CD4-positive, alpha-beta T cell (primary cell): ENCODE results near the gene CTIF. TPM values are rescaled to one million over a fixed set of nuclear protein-coding genes. Genes with fewer than 3 reads are reported as not detected.

Experiments
- ATAC-seq: fragments of 200-7000 bp; cut with Tn5 transposase; one replicate; pipeline ENCODE4 v1.10.0; 2022; ENCODE audit warnings: mild to moderate bottlenecking; ENCODE audit not compliant: poor library complexity
- CTCF ChIA-PET: fragments of 350-600 bp; sonication (Branson Sonifier 250); formaldehyde crosslinking; loops from one replicate; lab custom pipeline; 2021; ENCODE audit warnings: antibody characterized with exemption, inconsistent platforms; lab: Charles Lee
- POLR2A ChIA-PET: fragments of 350-600 bp; sonication (Branson Sonifier 250); formaldehyde crosslinking; loops from one replicate; lab custom pipeline; 2021; ENCODE audit warnings: antibody characterized with exemption, inconsistent platforms; lab: Charles Lee
- DNase-seq, 14 experiments: peaks; one replicate each; pipeline ENCODE4 v3.0.0-alpha.2; 2013 to 2020; ENCODE audit warnings: mixed read lengths in 2 of 14
- H3K27ac ChIP-seq, 2 donors: one replicate each; pipeline versions ENCODE4 v1.5.1 to v1.7.0; 2013; ENCODE audit warnings: low read length in 2 of 2, low read depth in 1 of 2, mild to moderate bottlenecking in 1 of 2
- H3K27me3 ChIP-seq, 2 experiments: 1 replicate in 1 of 2; 2 replicates in 1 of 2; pipeline versions ENCODE4 v1.6.1 to v1.7.0; 2013; ENCODE audit warnings: low read length in 2 of 2, control low read depth in 1 of 2, mild to moderate bottlenecking in 1 of 2, moderate library complexity in 1 of 2; ENCODE audit not compliant: insufficient read depth in 2 of 2, control insufficient read depth in 1 of 2
- H3K36me3 ChIP-seq: one replicate; pipeline ENCODE4 v1.6.1; 2013; ENCODE audit warnings: low read length, control low read depth; ENCODE audit not compliant: insufficient read depth
- H3K4me1 ChIP-seq: one replicate; pipeline ENCODE4 v1.6.1; 2013; ENCODE audit warnings: low read length, control low read depth; ENCODE audit not compliant: insufficient read depth
- H3K4me3 ChIP-seq: one replicate; pipeline ENCODE4 v1.5.1; 2013; ENCODE audit warnings: mild to moderate bottlenecking, low read length, moderate library complexity
- H3K9me3 ChIP-seq, 2 experiments: 1 replicate in 1 of 2; 2 replicates in 1 of 2; pipeline versions ENCODE4 v1.6.1 to v1.7.0; 2013; ENCODE audit warnings: low read length in 2 of 2, mild to moderate bottlenecking in 2 of 2, control low read depth in 1 of 2, moderate library complexity in 1 of 2; ENCODE audit not compliant: control insufficient read depth in 1 of 2, insufficient read depth in 1 of 2
- H3K27ac Mint-ChIP-seq: one replicate; pipeline ENCODE4 v1.8.0; 2020; ENCODE audit warnings: mixed read lengths
- H3K27me3 Mint-ChIP-seq: one replicate; pipeline ENCODE4 v1.8.0; 2021; ENCODE audit warnings: mixed read lengths
- H3K36me3 Mint-ChIP-seq: one replicate; pipeline ENCODE4 v1.8.0; 2021; ENCODE audit warnings: low read depth, mixed read lengths
- H3K4me1 Mint-ChIP-seq: one replicate; pipeline ENCODE4 v1.8.0; 2021; ENCODE audit warnings: low read depth, mixed read lengths
- H3K4me3 Mint-ChIP-seq: one replicate; pipeline ENCODE4 v1.8.0; 2020; ENCODE audit warnings: mild to moderate bottlenecking, mixed read lengths
- H3K9me3 Mint-ChIP-seq: one replicate; pipeline ENCODE4 v1.8.0; 2020; ENCODE audit warnings: mixed read lengths
- intact Hi-C, 2 experiments: fragments of 100-400 bp; cut with DNase I in 1 of 2; cut with micrococcal nuclease in 1 of 2; formaldehyde crosslinking; loops; one replicate each; pipeline versions ENCODE4 v1.15.1 to v1.9.0; 2023 to 2025; cut with DNase I, micrococcal nuclease
- total RNA-seq, 174 experiments: library from RNA in 2 of 174; stranded (reverse) in 2 of 174; gene quantifications; one replicate each; pipeline ENCODE4 v1.2.3 and lab custom pipeline; 2021 to 2026
- TF ChIP-seq, protein P1 (sequence below): fragments of 200-600 bp; IDR thresholded peaks from one replicate; pipeline ENCODE4 v1.8.0; 2022; ENCODE audit warnings: antibody characterized with exemption, mild to moderate bottlenecking

Gene CTIF
- total RNA-seq, 2 experiments from 2014 or later = 1.1 to 2.9 TPM

DNA sequence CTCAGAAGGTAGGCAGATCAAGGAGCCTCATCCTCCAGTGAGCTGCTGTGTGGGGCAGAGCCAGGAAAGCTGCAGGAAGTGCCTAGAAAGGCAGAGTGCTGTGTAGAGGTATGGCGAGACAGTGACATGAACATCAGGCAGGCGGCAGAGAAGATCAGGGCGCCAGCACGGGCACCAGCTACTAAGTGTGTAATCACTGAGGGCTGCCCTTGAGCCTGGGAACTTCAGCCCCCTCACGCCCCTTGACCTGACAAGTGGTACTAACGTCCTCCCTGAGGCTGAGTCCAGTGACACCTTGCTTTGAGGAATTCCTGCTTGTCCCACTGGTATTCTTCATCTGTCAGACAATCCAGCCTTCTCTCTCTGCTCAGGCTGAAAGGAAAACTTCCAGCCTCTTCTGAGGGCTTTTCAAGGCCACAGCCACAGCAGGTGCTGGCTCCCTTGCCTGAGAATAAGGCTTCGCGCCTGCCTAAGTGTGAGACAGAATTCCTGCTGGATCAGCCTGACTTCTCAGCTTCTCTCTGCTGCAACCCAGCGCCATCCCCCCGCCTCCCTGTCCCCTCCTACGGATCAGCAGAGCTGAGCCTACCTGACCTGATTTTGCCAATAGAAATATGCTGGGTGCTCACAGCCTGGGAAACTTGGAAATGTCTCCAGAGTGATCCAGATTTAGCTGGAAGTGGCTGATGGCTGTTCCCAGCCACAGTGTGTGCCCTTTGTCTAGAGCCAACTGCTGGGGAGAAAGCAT is 263.9 kb downstream of the CTIF start:
- Mint-ChIP-seq H3K36me3 (no peaks in the 10 kb centered on the region), H3K4me3 (no peak overlapping the region), H3K27ac (no peak overlapping the region), H3K27me3 (no peaks in the 10 kb centered on the region), H3K9me3 (no peaks in the 10 kb centered on the region), H3K4me1 (peaks cover 50% of the 10 kb centered on the region)
- no peaks in the 10 kb centered on the region for H3K36me3 ChIP-seq
- peaks cover 38% of the 10 kb centered on the region for H3K4me1 ChIP-seq
- no peak overlapping the region for H3K4me3 ChIP-seq
- ChIA-PET POLR2A (interaction anchor here (1.6 kb wide), 1 partner anchor 11 kb away, joined by 5 read pairs; no protein-coding TSS in a partner anchor), CTCF (no interaction called here)
- TF ChIP-seq, protein P1, sequence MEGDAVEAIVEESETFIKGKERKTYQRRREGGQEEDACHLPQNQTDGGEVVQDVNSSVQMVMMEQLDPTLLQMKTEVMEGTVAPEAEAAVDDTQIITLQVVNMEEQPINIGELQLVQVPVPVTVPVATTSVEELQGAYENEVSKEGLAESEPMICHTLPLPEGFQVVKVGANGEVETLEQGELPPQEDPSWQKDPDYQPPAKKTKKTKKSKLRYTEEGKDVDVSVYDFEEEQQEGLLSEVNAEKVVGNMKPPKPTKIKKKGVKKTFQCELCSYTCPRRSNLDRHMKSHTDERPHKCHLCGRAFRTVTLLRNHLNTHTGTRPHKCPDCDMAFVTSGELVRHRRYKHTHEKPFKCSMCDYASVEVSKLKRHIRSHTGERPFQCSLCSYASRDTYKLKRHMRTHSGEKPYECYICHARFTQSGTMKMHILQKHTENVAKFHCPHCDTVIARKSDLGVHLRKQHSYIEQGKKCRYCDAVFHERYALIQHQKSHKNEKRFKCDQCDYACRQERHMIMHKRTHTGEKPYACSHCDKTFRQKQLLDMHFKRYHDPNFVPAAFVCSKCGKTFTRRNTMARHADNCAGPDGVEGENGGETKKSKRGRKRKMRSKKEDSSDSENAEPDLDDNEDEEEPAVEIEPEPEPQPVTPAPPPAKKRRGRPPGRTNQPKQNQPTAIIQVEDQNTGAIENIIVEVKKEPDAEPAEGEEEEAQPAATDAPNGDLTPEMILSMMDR = no peak
- H3K9me3 ChIP-seq = no peaks in the 10 kb centered on the region
- peak in 2 of 14 experiments; percentile 14 to 33 for DNase-seq
- intact Hi-C loops = no loop called here
- H3K27me3 ChIP-seq = no peaks in the 10 kb centered on the region
- H3K27ac ChIP-seq = no peak overlapping the region
- peak; percentile 49 for ATAC-seq

DNA sequence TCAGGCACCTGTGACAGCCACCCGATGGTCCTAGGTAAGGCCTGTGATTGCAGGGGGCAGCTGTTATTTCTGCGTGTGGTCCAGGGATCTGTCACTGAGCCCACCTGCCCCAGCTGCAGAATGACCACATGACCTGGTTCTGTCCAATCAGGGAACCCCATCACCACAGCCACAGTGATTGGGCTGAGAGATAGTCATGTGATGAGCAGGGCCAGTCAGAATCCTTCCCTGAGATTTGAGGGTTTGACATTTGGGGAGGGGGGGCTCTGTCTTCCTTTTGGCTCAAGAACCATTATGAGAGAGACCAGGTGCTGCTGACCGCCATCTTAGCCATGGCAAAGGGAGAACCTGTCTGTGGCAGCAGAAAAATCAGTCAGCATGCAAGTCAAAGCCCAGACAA is 264.7 kb downstream of the CTIF start:
- intact Hi-C loops = no loop called here
- peak in 1 of 14 experiments; percentile 15 for DNase-seq
- POLR2A ChIA-PET = no interaction called here

DNA sequence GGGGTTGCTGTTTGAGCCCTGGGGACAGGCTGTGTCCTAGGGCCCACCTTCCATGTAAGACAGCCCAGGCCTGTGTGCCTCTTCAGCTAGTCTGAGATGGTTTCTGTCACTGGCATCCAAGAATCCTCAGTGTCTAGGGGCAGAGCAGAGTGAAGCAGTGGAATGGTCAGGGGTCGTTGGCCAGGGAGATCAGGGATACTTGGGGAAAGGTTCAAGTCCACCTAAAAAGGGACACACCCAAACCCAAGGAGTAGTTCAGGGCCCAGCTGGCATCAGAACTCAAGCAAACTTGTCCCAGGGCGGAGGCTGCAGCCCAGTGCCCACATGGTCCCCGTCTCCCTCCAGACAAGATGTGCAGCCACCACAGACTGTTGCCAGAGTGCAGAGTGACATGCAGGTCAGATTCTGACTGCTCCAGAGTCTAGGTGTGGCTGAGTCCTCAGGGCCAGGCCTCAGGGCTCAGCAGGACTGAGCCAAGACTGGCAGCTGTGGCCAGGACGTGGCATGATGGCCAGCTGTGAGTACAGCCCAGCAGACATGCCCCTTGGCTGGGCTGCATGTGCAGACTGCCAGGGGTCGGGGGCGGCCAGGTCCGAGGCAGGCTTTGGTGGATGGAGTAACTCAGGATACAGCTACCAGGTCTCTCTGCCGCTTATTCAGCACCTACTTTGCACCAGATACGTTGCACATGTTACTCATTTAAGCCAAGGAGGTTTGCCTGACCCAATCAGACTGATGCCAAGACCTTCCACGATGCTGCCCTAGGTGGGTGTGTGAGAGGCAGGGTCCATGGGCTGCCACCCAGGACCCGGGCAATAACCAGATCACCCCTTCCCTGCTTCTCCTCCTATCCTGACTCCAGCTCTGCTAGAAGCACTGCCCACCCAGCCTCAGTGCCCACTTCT is 265.4 kb downstream of the CTIF start:
- ChIA-PET CTCF (no interaction called here), POLR2A (no interaction called here)
- no peaks in the 10 kb centered on the region for H3K36me3 Mint-ChIP-seq
- H3K36me3 ChIP-seq = no peaks in the 10 kb centered on the region
- H3K9me3 ChIP-seq = no peaks in the 10 kb centered on the region
- no peaks in the 10 kb centered on the region for H3K27me3 Mint-ChIP-seq
- H3K9me3 Mint-ChIP-seq = no peaks in the 10 kb centered on the region
- intact Hi-C loops = no loop called here
- H3K4me1 ChIP-seq = peaks cover 36% of the 10 kb centered on the region
- ATAC-seq = no peak
- TF ChIP-seq, protein P1 = no peak
- no peaks in the 10 kb centered on the region for H3K27me3 ChIP-seq
- peaks cover 50% of the 10 kb centered on the region for H3K4me1 Mint-ChIP-seq
- H3K27ac Mint-ChIP-seq = no peak overlapping the region
- H3K4me3 Mint-ChIP-seq = no peak overlapping the region
- no peak overlapping the region for H3K27ac ChIP-seq
- no peak overlapping the region for H3K4me3 ChIP-seq
- DNase-seq = peak in 2 of 14 experiments; percentile 1 to 25

More for the DNA sequence above, 264.7 kb downstream of the CTIF start:
- Mint-ChIP-seq H3K36me3 (no peaks in the 10 kb centered on the region), H3K9me3 (no peaks in the 10 kb centered on the region), H3K27me3 (no peaks in the 10 kb centered on the region), H3K27ac (no peak overlapping the region), H3K4me1 (peaks cover 50% of the 10 kb centered on the region), H3K4me3 (no peak overlapping the region)
- Histone ChIP-seq H3K27ac (no peak overlapping the region), H3K27me3 (no peaks in the 10 kb centered on the region), H3K9me3 (no peaks in the 10 kb centered on the region), H3K4me1 (peaks cover 36% of the 10 kb centered on the region), H3K4me3 (no peak overlapping the region), H3K36me3 (no peaks in the 10 kb centered on the region)
- ATAC-seq = no peak
- TF ChIP-seq, protein P1 = no peak
- CTCF ChIA-PET = no interaction called here
